GM21576 (cell line): Measurements from ENCODE around the gene PTPRT.

ENCODE experiments used
- ATAC-seq: cut with Tn5 transposase; IDR thresholded peaks from one replicate; pipeline ENCODE4 v1.9.1; 2021; ENCODE audit warnings: mild to moderate bottlenecking, moderate library complexity; ENCODE audit not compliant: unreplicated experiment

PTPRT gene

DNA sequence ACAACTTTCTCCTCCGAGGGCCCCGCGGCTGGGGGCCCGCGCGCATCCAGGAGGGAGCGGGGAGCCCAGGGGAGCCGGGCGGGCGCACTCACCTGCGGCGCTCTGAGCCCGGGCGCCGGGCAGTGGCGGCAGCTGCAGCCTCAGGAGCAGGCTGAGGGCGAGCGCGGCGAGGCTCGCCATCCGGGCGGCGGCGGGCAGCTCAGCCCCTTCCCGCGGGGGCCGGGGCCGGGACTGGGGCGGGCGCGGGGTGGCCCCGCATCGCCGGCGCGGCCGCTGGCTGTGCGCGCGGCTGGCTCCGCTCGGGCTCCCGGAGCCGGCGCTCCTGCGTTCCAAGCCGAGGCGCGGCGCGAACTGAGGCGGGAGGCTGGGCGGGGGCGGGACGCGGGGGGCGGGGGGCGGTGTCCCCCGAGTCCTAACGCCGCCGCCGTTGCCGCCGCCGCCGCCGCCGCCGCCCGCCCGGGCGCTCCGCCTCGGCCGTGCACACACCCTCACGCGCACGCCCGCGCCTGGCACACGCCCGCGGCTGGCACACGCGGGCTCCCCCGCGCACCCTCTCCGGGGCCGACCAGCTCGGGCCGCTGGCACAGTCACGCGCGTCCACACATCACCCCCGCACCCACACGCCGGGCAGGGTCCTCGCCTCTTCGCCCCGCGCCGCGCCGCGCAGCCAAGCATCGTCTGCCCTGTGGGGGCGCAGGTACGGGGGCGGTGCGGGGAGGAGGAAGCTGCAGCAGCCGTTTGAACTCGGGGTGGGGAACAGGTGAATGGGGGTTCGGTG, at the start of gene PTPRT:
PTPRT (minus strand) TSS at position 353 of the 778 bp plus-strand sequence; CDS start at position 180, 173 bp downstream.
- no peak for ATAC-seq

DNA sequence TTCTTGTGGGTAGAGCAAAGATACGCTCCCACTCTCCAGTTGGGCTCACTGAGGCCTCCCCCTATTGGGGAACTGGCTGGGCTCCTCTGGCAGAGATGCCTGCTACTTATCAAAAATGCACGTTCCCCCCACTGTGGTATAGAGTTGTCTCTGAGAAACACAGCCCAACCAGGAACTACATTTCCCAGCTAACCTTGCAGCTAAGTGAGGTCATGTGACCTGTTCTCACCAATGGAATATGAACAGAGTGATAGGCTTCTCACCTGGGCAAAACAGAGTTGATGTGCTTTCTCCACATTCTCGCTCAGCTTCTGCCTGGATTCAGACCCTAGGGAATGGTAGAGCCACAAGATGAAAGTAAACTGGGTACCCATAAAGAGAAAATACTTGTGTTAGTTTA, 49.1 kb upstream of the PTPRT start:
- ATAC-seq = no peak

DNA sequence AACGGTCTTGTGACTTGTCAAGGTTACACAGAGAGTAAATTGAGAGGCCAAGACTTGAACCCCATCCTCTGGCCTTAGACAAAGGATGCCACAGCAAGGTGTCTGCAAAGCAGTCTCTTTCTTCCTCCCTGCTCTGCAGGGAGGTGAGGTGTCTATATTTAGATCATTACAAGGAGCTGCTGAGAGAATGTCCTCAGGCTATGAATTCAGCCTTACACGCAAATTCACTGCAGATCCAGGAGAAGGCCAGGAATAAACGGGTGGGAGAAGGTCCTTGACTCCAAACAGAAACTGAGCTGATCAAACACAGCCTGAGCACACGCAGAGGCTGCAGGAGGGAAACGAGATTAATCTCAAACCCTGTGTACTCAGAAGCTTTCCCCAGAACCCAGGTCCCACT, 48.6 kb upstream of the PTPRT start:
- no peak for ATAC-seq

DNA sequence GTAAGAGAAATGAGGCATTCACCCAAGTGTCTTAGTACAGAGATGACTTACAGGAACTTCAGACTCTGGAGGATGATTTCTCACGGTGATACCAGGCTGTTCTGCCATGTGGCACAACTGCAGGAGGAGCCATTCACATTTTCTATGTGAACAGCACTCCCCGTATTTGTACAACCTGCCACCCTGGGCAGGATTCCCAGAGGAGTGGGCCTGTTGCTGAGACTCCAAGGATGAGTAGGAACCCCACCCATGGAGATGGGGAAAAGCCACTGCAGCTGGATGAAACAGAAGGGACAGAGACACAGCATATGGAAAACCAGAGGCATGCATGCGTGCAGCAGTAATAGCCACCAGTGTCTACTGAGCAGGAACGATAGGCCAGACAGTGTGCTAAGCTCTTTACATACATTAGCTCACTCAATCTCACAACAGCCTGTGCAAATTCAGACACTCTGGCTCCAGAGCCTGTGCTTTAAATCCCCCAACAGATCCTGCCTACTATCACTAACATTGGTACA, 48.0 kb upstream of the PTPRT start:
- ATAC-seq = no peak

DNA sequence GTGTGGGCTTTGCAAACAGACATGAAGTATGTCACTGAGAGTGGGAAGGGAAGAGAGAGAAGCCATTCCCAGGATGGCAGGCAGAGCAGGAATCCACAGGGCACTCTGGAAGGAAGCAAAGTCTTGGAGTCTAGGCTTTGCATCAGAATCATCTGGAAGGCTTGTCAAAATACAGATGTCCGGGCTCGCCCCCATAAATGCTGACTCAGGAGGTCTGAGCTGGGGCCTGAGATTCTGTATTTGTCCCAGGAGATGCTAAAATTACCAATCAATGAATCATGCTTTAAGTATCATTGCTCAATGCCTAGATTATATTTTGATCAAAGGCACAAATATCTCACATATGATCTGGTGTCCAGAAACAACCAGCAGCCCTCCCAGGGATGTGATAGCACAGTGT, 46.3 kb upstream of the PTPRT start:
- ATAC-seq = no peak

DNA sequence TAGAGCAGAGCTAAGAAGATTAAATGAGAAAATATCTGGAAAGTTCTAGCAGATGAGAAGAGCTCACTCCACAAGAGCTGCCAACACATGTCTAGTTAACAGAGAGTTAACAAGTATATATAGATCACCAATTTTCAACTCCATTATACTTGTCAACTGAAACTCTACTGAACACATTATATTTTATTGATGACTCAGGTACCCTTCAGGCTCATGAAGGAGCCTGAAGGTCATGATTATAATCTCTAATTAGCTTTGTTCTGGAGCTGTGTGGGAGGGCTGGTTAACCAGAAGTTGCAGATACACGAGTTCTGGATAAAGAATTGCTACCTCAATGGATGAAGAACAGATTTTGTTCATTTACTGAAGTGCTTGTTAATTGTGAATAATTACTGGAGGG, 42.1 kb upstream of the PTPRT start:
- ATAC-seq = no peak

DNA sequence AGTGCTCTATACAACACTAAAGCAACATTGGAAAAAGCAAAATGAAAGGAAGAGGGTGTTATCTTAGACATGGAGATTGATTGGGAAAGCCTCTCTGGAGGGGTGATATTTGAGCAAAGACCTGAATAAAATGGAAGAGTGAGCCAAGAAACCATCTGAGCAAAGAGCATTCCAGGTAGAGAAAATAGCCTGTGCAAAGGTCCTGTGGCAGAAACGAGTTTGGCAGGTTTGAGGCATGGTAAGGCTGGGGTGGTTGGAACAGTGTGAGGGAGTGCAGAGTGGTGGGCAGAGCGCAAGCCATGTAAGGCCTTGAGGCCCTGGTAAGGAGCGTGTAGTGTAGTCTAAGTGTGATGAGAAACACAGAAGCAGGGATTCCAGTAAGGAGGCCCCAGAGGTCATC, 40.0 kb upstream of the PTPRT start:
- ATAC-seq = no peak

DNA sequence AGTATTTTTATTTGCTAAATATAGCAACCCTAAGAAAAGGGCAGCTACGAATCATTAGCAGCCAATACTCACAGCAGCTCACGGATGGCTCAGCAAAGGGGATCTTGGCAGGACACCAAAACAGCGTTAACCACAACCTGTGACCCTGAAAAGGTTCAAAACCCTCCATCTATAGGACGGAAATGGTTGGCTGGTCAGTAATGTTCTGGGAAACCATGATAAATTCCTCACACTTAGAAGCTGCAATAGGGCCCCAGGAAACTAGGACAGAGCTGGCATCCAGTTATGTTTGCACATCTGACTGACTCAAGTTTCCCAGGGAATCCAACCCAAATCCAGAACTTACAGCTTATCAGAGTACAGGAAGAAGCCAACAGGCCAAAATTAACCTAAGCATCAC, 30.9 kb upstream of the PTPRT start:
- ATAC-seq = no peak

DNA sequence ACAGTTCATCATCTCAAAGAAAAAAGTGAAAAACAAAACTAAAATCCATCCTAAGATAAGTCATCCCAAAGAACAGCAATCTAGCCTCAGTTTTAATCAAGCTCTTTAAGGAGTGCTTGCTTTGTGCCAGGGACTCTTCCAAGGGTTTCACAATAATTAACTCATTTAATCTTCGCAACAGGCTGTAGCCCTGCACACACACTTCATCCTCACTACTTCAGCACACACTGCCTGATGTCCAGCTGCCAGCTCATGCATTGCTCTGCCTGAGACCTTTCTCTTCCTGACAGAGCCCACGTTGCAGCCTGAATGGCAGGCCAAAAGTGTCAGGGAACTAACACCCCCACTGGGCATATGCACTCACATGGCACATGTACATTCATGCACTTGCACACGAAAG, 21.2 kb upstream of the PTPRT start:
- ATAC-seq = no peak

DNA sequence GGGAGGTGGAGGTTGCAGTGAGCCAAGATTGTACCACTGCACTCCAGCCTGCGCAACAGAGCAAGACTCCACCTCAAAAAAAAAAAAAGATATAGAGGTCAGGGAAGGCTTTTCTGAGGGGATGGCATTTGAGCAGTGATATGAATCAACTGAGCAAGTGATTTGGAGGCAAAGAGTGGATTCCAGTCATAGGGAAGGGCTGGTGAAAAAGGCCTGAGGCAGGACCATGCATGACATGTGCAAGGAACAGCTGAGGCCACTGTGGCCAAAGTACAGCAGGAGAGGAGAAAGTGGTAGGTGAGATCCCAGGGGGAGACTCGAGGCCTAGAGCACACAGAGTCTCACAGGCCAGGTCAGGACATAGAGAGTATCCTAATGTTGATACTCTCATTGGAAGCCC, 20.1 kb upstream of the PTPRT start:
- ATAC-seq = no peak

DNA sequence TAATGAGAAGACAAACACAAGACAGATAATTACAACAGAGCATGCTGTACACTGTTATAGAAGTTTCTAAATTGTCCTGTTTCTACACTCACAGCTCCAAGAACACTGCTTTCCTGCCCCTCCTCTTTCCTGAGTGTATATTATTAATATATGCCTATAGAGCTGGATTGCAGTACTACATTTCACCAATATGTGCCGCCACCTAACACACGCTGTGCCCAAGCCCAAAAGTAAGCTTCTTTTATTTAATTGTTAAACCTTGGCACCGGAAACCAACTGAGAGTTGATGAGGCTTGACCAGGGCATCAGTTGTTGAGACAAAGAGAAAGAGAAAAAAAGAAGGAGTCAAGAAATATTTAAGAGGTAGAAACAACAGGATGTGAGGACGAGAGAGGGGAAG, 16.0 kb upstream of the PTPRT start:
- ATAC-seq = no peak

DNA sequence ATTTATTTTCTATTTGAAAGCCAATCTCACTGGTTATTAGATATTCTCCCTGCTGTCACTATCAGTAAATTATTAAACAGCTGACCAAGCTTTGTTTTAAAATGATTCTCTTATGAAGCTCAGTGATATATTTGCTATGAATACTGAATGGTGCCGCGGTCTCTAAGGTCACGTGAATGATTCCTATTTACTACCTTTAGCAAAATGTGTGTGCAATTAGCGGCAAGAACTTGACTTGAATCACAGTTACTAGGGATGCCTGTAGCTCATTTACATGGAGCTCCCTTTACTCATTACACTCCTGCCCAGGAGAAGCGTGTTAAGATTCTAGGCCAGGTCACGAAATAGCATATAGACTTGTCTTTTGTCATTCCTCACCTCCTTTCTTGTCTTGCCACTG, 12.4 kb upstream of the PTPRT start:
- ATAC-seq = no peak

DNA sequence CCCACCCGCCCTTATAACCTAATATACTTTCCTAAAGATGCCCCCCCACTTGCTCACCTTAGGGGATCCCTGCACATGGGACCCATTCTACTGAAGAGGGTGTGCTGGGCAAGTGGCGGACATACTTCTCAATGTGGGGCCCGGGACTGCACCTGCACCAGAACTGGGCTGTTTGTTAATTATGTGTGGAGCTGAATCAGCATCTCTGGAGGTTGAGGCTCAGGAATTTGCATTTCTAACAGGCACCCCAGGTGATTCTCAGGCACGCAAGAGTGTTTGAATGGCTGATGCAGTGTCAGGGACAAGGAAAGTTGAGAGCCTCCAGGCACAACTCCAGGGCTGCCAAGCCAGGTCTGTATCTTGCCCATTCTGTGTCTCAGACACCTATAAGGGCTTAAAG, 8.9 kb upstream of the PTPRT start:
- ATAC-seq = no peak

DNA sequence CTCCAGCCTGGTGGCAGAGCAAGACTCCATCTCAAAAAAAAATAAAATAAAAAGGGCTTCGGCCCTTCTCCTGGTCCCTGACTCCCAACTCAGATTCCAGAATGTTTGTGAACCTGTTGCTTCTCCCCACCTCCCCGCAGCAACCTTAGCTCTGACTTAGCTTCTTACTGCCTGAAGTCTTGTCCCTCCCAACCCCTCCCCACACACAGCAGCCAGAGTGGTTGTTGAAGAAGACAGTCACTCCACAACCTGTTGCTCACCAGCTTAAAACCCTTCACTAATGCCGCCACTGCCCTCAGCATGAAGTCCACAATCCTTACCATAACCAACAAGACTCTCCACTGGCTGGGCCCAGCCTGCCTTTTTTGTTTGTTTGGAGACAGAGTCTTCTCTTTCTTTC, 6.5 kb upstream of the PTPRT start:
- ATAC-seq = no peak

DNA sequence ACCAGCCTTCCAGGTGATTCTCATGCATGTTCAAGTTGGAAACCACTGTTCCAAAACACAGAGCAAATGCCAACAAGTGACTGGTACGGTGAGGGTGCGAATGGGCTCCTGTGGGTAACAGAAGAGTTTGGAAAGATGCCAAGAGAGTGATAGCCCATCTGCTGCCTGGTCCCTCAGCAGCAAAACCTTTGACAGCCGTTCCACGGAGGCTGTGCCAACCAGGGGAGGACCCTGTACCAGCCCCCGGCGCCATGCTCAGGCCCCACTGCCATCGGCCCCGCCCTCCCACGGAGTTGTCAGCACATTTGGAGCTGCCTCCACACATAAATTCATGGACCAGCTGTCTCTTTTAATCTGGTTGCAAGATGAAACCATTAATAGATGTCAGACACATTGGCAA, 4.4 kb upstream of the PTPRT start:
- ATAC-seq = no peak

DNA sequence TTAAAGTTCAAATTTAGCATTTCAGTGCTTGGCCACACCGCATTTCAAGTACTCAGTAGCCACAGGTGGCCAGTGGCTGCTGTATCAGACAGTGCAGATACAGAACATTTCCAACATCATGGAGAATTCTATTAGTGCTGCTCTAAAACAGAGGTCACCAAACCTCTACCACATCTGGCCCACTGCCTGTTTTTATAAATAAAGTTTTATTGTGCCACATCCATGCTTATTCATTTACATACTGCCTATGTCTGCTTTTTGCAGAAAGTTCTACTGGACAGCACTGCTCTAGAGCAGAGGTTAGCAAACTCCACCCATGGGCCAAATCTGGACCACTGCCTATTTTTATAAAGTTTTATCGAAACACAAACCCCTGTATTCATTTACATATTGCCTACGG, 3.7 kb upstream of the PTPRT start:
- no peak for ATAC-seq

DNA sequence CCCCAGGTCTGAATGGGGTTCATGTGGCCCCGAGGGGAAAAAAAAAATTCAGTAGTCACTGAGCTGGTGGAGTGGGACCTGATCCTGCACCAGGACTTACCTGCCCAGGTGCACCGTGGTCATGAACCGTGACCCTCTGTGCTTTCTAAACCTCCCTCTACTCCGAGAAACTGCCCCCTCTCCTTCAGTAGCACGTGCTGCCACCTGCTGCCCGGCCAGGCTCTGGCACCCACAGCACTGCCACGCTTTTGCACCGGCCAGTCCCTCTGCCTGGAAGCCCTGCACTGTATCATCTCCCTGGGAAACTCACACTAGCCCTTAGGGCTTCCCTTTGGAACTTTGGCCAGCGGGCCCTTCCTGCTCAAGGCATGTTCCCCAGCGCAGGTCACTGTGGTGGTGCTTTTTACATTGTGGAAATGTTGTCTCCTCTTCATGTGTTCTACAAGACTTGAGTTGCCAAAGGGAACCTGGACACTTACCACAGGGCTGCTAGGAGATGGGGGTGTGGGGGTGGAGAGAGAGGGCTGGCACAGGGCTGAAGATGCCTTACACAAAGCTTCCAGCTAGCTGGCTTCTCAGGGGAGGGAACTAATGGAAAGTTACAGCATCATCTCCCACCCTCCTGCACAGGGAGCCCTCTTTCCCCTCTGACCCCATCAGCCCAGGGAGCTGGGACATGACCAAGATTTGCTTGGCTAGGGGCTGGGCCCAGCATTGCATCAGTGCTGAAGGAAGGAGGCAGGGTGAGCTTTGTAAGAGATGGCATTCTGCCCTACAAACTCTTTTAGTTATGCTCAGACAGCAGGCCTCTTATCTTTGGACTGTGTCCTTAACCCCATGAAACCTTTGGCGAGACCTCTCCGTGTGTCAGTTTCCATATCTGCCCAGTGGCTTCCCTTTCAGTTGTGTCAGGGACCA, 2.5 kb upstream of the PTPRT start:
- ATAC-seq = no peak

DNA sequence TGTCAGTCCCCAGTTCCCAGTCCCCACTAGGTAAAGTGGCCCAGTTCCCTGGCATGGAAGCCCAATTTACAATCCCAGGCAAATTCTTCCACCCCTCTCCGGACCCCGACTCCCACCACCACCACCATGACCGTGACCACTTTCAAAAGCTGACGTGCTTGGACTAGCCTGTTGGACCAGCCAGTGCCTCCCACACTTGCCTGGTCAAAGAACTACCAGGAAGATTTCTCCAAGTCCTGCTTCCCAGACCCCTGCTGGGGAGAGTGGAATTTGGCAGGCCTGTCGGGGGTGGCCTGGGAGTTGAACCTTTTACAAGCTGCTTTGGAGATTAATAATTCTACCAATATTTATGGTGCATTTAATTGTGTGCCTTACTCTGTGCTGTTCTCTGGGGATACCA, 1.4 kb upstream of the PTPRT start:
- no peak for ATAC-seq

DNA sequence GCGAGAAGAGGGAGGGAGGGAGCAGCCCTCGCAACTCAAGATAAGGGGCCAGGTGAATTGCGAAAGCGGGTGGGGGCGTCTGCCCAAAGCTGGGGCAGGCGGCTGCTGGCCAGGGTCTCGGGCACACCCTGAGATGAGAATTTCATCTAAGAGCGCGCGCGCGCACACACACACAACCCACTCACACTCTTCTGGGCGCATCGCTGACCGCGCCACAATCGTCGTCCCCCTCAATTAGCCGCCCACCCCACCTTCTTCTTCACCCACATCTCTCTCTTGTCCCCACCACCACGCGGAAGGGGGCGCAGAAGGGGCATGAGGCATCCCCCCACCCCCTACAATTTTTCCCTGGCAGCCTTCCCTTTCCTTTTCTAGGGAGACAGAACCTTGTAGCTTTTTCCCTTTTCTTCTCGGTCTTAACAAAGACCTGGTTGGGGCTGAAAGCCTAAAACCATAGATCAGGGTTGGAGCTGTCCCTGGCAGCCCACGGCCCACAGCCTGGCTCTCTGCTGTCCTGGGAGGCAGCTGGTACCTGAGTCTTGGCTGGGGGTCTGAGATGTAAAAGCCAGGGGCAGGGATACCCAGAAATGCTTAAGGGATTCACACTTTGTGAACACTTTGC, 737 bp upstream of the PTPRT start:
- ATAC-seq = no peak

DNA sequence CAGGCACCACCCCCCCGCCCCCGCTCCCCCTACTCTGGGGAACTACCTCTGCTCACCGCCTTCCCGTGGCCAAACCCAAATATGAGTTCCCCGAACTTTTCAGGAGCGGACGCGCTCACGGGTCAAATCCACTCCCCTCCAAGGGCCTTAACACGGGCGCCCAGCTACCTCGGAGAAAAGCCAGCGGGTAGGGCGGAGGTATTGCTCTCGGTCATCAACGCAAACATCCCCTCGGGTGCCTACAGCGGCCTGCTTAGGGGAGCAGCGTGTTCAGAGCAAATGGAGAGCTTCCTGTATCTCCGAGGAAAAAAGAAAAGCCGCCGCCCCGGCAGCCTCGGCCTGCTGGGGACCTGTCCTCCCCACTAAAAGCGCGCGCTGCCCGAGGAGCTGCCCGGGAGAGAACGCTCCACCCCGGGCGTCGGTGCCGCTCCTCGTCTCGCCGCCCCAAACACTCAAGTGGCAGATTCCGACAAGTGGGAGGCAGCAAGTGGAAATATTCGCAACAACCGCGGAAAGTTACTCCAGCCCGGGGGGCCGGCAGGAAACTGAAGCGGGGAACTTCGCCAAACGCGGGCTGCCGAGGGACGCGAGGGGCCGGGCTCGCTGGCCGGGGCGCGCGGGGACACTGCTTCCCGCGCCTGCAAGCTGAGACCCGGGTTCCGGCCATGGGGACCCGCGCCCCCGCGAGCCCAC, 699 bp downstream of the PTPRT start:
- ATAC-seq = no peak

DNA sequence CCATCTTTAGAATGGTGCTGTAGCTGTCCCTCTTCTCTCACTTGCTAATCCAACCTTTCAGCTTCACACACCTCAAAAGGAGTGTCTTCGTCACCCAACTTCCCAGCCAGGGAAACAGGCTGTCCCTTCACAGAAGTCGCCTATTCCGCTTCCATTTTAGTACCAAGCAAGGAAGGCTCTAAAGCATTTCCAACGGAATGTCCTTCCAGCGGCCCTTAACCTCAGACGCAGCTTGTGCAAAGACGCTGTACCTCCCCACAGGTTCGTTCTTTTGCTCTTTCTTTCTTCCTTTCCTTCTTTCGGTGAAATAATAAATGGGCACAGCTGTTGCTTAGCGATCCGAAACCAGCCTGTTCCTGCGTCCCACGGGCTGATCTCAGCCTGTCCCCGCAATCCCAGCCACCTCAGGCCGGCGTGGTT, 1.5 kb downstream of the PTPRT start:
- ATAC-seq = no peak
